Fibroblast of skin of right biceps (primary cell): ENCODE measurements around the gene PRAMEF25.
"Not testable (repeated sequence)": the region's sequence is repeated elsewhere in the genome, so short reads cannot be mapped to it uniquely, and the experiment has no call there.

Experiments
- DNase-seq: peaks from one replicate; pipeline ENCODE4 v3.0.0-alpha.2; 2013

Gene PRAMEF25

GRCh38 chr1:13070474-13070873 lies at the start of gene PRAMEF25:
PRAMEF25 (plus strand) TSS chr1:13070774; CDS start chr1:13073694, 2,920 bp downstream.
- not testable (repeated sequence) for DNase-seq

- not testable (repeated sequence) for DNase-seq
Observed at GRCh38 chr1:13056475-13056874, 14.1 kb upstream of the PRAMEF25 start, which contains the start of gene PRAMEF27. PRAMEF27 (minus strand) TSS chr1:13056575; CDS start chr1:13053659, 2,916 bp downstream.

GRCh38 chr1:13116754-13117153 lies 46.2 kb downstream of the PRAMEF25 start, which contains the start of gene HNRNPCL2:
HNRNPCL2 (minus strand) TSS chr1:13116854; CDS start chr1:13116400, 454 bp downstream.
- not testable (repeated sequence) for DNase-seq
